Mucosa of stomach (tissue), 1 donor: ENCODE results near the gene NBPF9.
"Not testable (repeated sequence)": the region's sequence is repeated elsewhere in the genome, so short reads cannot be mapped to it uniquely, and the experiment has no call there.

Experiments used
- H3K27me3 ChIP-seq: one replicate; pipeline ENCODE4 v1.7.0; 2013; ENCODE audit warnings: mild to moderate bottlenecking, low read length; ENCODE audit not compliant: control insufficient read depth, insufficient read depth
- H3K36me3 ChIP-seq: one replicate; pipeline ENCODE4 v1.7.0; 2013; ENCODE audit warnings: low read length; ENCODE audit not compliant: control insufficient read depth, insufficient read depth
- H3K4me1 ChIP-seq: one replicate; pipeline ENCODE4 v1.7.0; 2013; ENCODE audit warnings: mild to moderate bottlenecking, low read length; ENCODE audit not compliant: control insufficient read depth, insufficient read depth
- H3K4me3 ChIP-seq: one replicate; pipeline ENCODE4 v1.7.0; 2013; ENCODE audit warnings: low read length
- H3K9ac ChIP-seq: one replicate; pipeline ENCODE4 v1.7.0; 2013; ENCODE audit warnings: mild to moderate bottlenecking, low read length, moderate library complexity
- H3K9me3 ChIP-seq: one replicate; pipeline ENCODE4 v1.7.0; 2013; ENCODE audit warnings: mild to moderate bottlenecking, low read length, moderate library complexity; ENCODE audit not compliant: control insufficient read depth
- donor health status: Pancreatic carcinoma.

Gene NBPF9

GRCh38 chr1:149103109-149104081 is at the start of gene NBPF9:
Gene NBPF9 (minus strand): TSS chr1:149103551. CDS start chr1:149082139, 21,412 bp downstream.
- H3K4me1 ChIP-seq, H3K9ac ChIP-seq, H3K27me3 ChIP-seq, H3K36me3 ChIP-seq, H3K4me3 ChIP-seq, H3K9me3 ChIP-seq: not testable (repeated sequence)

- H3K9ac ChIP-seq, H3K4me1 ChIP-seq, H3K4me3 ChIP-seq, H3K9me3 ChIP-seq, H3K27me3 ChIP-seq, H3K36me3 ChIP-seq: not testable (repeated sequence)
Observed at GRCh38 chr1:149149909-149150308, 46.6 kb upstream of the NBPF9 start.

GRCh38 chr1:149137585-149137984 is 34.2 kb upstream of the NBPF9 start:
- H3K36me3 ChIP-seq, H3K27me3 ChIP-seq, H3K9ac ChIP-seq, H3K4me3 ChIP-seq, H3K9me3 ChIP-seq, H3K4me1 ChIP-seq: not testable (repeated sequence)

DNA sequence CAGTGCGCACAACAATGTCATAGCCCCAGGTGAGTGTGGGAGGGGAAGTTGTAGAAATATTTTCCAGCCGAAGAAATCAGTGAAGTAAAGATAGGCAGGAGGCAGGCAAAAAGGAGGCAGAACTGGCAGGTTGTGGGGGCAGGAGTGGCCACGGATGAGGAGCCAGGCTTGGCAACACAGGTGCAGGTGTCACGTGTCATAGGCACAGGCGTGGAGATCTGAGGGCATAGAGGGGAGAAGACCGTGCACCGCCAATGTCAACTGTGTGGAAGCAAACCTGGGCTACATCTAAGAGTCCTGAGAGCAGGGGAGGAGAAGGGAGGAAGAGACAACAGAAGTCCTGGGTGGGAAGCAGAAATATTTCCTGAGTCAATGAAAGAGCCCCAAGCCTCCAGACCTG is 27.6 kb upstream of the NBPF9 start:
- H3K27me3 ChIP-seq, H3K4me1 ChIP-seq, H3K9ac ChIP-seq: not testable (repeated sequence)

GRCh38 chr1:149129245-149129644 is 25.9 kb upstream of the NBPF9 start:
- H3K4me3 ChIP-seq, H3K27me3 ChIP-seq, H3K9ac ChIP-seq: not testable (repeated sequence)

More for the DNA sequence above, 27.6 kb upstream of the NBPF9 start:
- not testable (repeated sequence) for H3K4me3 ChIP-seq, H3K36me3 ChIP-seq, H3K9me3 ChIP-seq

DNA sequence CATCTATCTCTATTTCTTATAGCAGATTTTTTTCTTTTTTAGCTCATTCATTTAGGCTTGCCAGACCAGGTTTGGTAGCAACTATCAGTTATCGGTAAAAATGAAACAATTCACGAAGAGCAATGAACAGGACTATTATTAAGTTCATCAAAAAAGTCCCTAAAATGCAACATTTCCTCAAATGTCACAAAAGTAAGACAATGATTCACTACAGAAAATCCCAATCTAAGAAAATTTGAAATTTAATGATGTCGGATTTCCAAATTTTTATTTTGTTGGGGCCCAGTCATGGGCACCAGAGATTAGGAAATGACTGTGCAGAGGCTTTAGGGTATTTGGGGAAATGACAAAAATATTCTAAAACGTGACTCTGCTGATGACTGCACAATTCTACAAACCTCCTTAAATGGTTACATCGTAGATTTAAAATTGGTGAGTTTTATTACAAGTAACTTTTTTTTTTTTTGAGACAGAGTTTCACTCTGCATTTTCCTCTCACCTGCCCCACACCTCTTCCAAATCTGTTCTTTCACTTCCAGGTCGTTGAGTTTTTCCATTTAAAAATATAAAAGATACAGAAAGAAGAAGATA is 23.3 kb upstream of the NBPF9 start:
- not testable (repeated sequence) for H3K9me3 ChIP-seq, H3K36me3 ChIP-seq, H3K9ac ChIP-seq, H3K4me1 ChIP-seq, H3K4me3 ChIP-seq, H3K27me3 ChIP-seq

More at GRCh38 chr1:149129245-149129644, 25.9 kb upstream of the NBPF9 start:
- H3K9me3 ChIP-seq, H3K36me3 ChIP-seq, H3K4me1 ChIP-seq: not testable (repeated sequence)

DNA sequence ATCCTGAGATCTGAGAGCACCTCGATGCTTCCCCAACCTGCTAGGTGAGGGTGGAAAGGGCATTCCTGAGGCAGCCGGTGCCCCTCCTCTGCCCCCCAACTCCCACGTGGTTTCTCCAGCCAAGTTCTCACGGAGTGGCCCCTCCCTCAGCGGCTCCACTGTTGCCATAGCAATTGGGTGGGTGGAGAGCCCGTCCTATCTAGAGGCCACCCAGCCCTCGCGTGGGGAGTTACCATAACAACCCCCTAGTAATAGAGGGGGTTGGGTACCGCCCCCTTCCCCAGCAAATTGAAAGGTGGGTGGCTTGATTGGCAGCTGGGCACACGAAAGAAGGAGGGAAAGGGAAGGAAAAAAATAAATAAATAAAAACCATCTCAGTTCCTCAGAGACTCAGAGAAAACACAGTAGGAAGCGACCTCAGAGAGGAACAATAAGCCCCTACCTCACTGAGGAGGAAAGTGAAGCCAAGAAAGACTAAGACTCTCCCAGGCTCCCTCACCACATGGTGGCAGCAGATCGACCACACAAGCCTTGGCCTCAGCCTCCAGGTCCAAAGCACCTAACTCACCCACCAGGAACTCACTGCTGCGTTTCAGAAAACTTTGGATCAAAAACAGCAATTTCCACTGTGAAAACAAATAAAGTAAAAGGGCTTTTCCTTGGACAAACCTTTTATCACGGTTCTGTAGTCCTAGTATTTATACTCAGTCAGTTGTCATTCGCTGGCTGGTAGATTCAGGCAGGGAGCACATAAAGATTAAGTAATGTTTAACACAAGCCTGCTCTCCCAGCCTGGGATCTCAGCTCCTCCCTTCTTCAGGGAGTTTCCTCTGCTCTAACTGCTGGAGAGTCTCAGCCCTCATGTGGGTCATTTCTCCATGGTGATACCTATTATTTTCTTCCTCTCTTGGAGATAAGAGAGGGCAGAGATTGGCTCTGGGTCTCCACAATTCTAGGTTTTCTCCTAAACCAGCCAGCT is 20.9 kb upstream of the NBPF9 start:
- H3K36me3 ChIP-seq, H3K4me1 ChIP-seq, H3K9me3 ChIP-seq, H3K27me3 ChIP-seq, H3K4me3 ChIP-seq, H3K9ac ChIP-seq: not testable (repeated sequence)

- H3K9me3 ChIP-seq, H3K4me3 ChIP-seq, H3K36me3 ChIP-seq, H3K9ac ChIP-seq, H3K27me3 ChIP-seq, H3K4me1 ChIP-seq: not testable (repeated sequence)
Observed at GRCh38 chr1:149112828-149113227, 9.5 kb upstream of the NBPF9 start.

GRCh38 chr1:149110343-149110742 is 7.0 kb upstream of the NBPF9 start:
- not testable (repeated sequence) for H3K36me3 ChIP-seq, H3K27me3 ChIP-seq, H3K4me1 ChIP-seq, H3K9ac ChIP-seq, H3K4me3 ChIP-seq, H3K9me3 ChIP-seq

DNA sequence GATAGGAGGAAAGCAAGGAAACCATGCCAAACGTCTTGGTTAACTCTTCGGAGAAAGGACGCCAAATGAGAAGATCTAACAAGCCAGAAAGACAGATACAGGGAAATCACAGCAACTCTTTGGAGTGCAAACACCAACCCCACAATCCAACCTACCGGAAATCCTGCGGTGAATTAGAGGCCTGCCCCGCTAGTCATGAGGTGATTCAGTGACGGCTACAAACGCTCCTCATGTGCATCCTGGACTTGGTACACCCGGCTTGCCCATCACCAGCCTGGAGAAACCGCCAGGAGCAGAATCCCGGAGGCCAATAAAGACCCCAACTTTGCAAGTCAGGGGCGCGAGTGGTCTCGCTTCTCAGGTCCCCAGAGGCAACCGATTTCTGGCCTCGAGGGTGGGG is 777 bp downstream of the NBPF9 start:
- H3K4me1 ChIP-seq, H3K27me3 ChIP-seq, H3K4me3 ChIP-seq, H3K9me3 ChIP-seq, H3K9ac ChIP-seq, H3K36me3 ChIP-seq: not testable (repeated sequence)

GRCh38 chr1:149098276-149098675 is 5.1 kb downstream of the NBPF9 start:
- H3K9ac ChIP-seq, H3K27me3 ChIP-seq, H3K36me3 ChIP-seq, H3K4me3 ChIP-seq, H3K4me1 ChIP-seq, H3K9me3 ChIP-seq: not testable (repeated sequence)

DNA sequence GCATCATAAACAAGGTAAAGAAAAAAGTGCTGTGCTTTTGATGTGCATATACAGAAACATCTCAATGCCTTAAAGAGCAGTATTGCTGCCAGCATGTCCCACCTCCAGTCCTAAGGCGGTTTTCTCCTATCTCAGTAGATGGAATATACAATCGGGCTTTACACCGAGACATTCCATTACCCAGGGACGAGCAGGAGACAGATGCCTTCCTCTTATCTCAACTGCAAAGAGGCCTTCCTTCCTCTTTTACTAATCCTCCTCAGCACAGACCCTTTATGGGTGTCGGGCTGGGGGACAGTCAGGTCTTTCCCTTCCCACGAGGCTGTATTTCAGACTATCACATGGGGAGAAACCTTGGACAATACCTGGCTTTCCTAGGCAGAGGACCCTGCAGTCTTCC is 10.2 kb downstream of the NBPF9 start:
- not testable (repeated sequence) for H3K9ac ChIP-seq, H3K36me3 ChIP-seq, H3K27me3 ChIP-seq

More for the DNA sequence above, 10.2 kb downstream of the NBPF9 start:
- H3K4me1 ChIP-seq, H3K9me3 ChIP-seq, H3K4me3 ChIP-seq: not testable (repeated sequence)
